Endothelial cell of umbilical vein (primary cell): ENCODE results near the gene SLC39A12. TPM values are rescaled to one million over a fixed set of nuclear protein-coding genes. Genes with fewer than 3 reads are reported as not detected.

Experiments used
- BruUV-seq: library from RNA; stranded (reverse); fragments of 400-500 nt; replicated peaks from 2 replicates; lab custom pipeline; 2021; lab: Mats Ljungman, UMichigan
- CTCF ChIA-PET: fragments of 300-600, 350-600 bp; sonication (Branson Sonifier 250); formaldehyde crosslinking; loops from one replicate; lab custom pipeline; 2021; ENCODE audit warnings: antibody characterized with exemption, inconsistent platforms; lab: Charles Lee
- POLR2A ChIA-PET: fragments of 300-600, 350-600 bp; sonication (Branson Sonifier 250); formaldehyde crosslinking; loops from one replicate; lab custom pipeline; 2021; ENCODE audit warnings: antibody characterized with exemption, inconsistent platforms; lab: Charles Lee
- DNase-seq: peaks from one replicate; pipeline ENCODE4 v3.0.0-alpha.2; 2011; ENCODE audit warnings: low read depth, low spot score
- FAIRE-seq: peaks from 2 replicates; lab custom pipeline; 2011; peaks lifted over from hg19 to GRCh38; lab: Jason Lieb, UNC
- H2AFZ ChIP-seq: 2 replicates; pipeline ENCODE4 v1.6.0; 2012; ENCODE audit warnings: low read depth, low read length, control low read depth, inconsistent platforms
- H3K27ac ChIP-seq: 2 replicates; pipeline ENCODE4 v1.5.1; 2011; ENCODE audit warnings: low read depth, mild to moderate bottlenecking, control low read depth, low read length, moderate library complexity; ENCODE audit not compliant: insufficient read depth
- H3K27me3 ChIP-seq, 2 experiments: 2 replicates each; pipeline versions ENCODE4 v1.6.0 to v1.6.1; 2011; ENCODE audit warnings: low read length in 2 of 2, mixed read lengths in 1 of 2; ENCODE audit not compliant: control insufficient read depth in 2 of 2, insufficient read depth in 2 of 2
- H3K36me3 ChIP-seq, 2 experiments: 2 replicates in 1 of 2; 3 replicates in 1 of 2; pipeline ENCODE4 v1.5.1; 2011; ENCODE audit warnings: low read length in 2 of 2, mild to moderate bottlenecking in 1 of 2, moderate library complexity in 1 of 2; ENCODE audit not compliant: control insufficient read depth in 2 of 2, insufficient read depth in 2 of 2; ENCODE audit errors: extremely low read depth in 1 of 2
- H3K4me1 ChIP-seq: 3 replicates; pipeline ENCODE4 v1.5.1; 2011; ENCODE audit warnings: mild to moderate bottlenecking, low read length; ENCODE audit not compliant: control insufficient read depth, insufficient read depth; ENCODE audit errors: extremely low read depth
- H3K4me2 ChIP-seq: 2 replicates; pipeline ENCODE4 v1.6.1; 2011; ENCODE audit warnings: low read length, control low read depth, mixed read lengths; ENCODE audit not compliant: insufficient read depth
- H3K4me3 ChIP-seq, 3 experiments: fragments of 200-600 bp in 1 of 3; sonication (generic), shearing (Covaris generic) in 1 of 3; replicated peaks in 1 of 3; 2 replicates each; pipeline ENCODE4 v1.5.1; 2011 to 2016; ENCODE audit warnings: control low read depth in 3 of 3, low read length in 3 of 3, mild to moderate bottlenecking in 2 of 3, inconsistent platforms in 1 of 3, low read depth in 1 of 3, moderate library complexity in 1 of 3; ENCODE audit not compliant: insufficient read depth in 1 of 3
- H3K79me2 ChIP-seq: 2 replicates; pipeline ENCODE4 v1.6.0; 2012; ENCODE audit warnings: low read length, inconsistent platforms; ENCODE audit not compliant: control insufficient read depth, insufficient read depth
- H3K9ac ChIP-seq: replicated peaks from 2 replicates; pipeline ENCODE3; 2011; ENCODE audit warnings: low read length, control low read depth; ENCODE audit not compliant: insufficient read depth; ENCODE audit errors: extremely low read depth
- H3K9me1 ChIP-seq: replicated peaks from 3 replicates; pipeline ENCODE4 v1.6.0; 2011; ENCODE audit warnings: mild to moderate bottlenecking, low read length; ENCODE audit not compliant: control insufficient read depth, insufficient read depth; ENCODE audit errors: extremely low read depth
- H3K9me3 ChIP-seq: replicated peaks from 2 replicates; pipeline ENCODE4 v1.5.1; 2012; ENCODE audit warnings: low read length, inconsistent platforms; ENCODE audit not compliant: control insufficient read depth, insufficient read depth
- H4K20me1 ChIP-seq: replicated peaks from 2 replicates; pipeline ENCODE3; 2011; ENCODE audit warnings: mild to moderate bottlenecking, low read length; ENCODE audit not compliant: control insufficient read depth, insufficient read depth; ENCODE audit errors: extremely low read depth
- EZH2 ChIP-seq: IDR thresholded peaks from 2 replicates; pipeline ENCODE4 v1.6.1; 2012; ENCODE audit warnings: borderline replicate concordance, low read depth, mild to moderate bottlenecking, moderate library complexity, low read length, inconsistent platforms; ENCODE audit not compliant: severe bottlenecking
- FOS ChIP-seq: IDR thresholded peaks from 2 replicates; pipeline ENCODE4 v1.6.1; 2011; ENCODE audit warnings: mild to moderate bottlenecking, low read length, moderate library complexity, borderline replicate concordance; ENCODE audit not compliant: insufficient read depth
- GATA2 ChIP-seq: IDR thresholded peaks from 2 replicates; pipeline ENCODE4 v1.7.0; 2011; ENCODE audit warnings: low read depth, mild to moderate bottlenecking, moderate library complexity, mixed read lengths, low read length; ENCODE audit not compliant: insufficient read length, insufficient read depth
- POLR2AphosphoS5 ChIP-seq: IDR thresholded peaks from 2 replicates; pipeline ENCODE4 v1.6.1; 2012; ENCODE audit warnings: low read depth, mild to moderate bottlenecking, control low read depth, low read length, moderate library complexity; ENCODE audit not compliant: insufficient read depth
- dilution Hi-C: fragments of 300-500 bp; cut with MboI; formaldehyde crosslinking; loops from one replicate; pipeline ENCODE4 v1.15.0; 2019; ENCODE audit warnings: low sequenced_read_pairs; ENCODE audit not compliant: extremely low pct_ligation_motif_present
- intact Hi-C: fragments of 100-400 bp; cut with micrococcal nuclease; formaldehyde crosslinking; loops from one replicate; pipeline ENCODE4 v1.10.0; 2022
- polyA plus RNA-seq, 4 experiments: library from polyadenylated mRNA; depleted of rRNA in 3 of 4; stranded (reverse) in 3 of 4; unstranded in 1 of 4; fragments of >200 nt; gene quantifications; 2 replicates each; pipeline versions ENCODE4 v1.2.1 to v1.2.3, GENCODE V29; 2011 to 2012; ENCODE audit warnings: missing spikeins in 1 of 4
- total RNA-seq: library from RNA; stranded (reverse); gene quantifications from 2 replicates; pipeline ENCODE4 v1.2.3, GENCODE V29; 2021
- TF ChIP-seq, protein P1 (sequence below), 2 donors: IDR thresholded peaks; 1 replicate in 1 of 2; 2 replicates in 1 of 2; pipeline ENCODE4 v1.5.1; 2011; ENCODE audit warnings: low read length in 2 of 2, mild to moderate bottlenecking in 2 of 2, moderate library complexity in 2 of 2, control low read depth in 1 of 2, inconsistent platforms in 1 of 2, low read depth in 1 of 2; ENCODE audit not compliant: insufficient read depth in 1 of 2; ENCODE audit errors: extremely low read depth in 1 of 2

SLC39A12 gene
- total and polyA plus RNA-seq, 2 donors (not counting 3 experiments of a cell fraction or from before 2014, with no cell fraction given), result not detected

DNA sequence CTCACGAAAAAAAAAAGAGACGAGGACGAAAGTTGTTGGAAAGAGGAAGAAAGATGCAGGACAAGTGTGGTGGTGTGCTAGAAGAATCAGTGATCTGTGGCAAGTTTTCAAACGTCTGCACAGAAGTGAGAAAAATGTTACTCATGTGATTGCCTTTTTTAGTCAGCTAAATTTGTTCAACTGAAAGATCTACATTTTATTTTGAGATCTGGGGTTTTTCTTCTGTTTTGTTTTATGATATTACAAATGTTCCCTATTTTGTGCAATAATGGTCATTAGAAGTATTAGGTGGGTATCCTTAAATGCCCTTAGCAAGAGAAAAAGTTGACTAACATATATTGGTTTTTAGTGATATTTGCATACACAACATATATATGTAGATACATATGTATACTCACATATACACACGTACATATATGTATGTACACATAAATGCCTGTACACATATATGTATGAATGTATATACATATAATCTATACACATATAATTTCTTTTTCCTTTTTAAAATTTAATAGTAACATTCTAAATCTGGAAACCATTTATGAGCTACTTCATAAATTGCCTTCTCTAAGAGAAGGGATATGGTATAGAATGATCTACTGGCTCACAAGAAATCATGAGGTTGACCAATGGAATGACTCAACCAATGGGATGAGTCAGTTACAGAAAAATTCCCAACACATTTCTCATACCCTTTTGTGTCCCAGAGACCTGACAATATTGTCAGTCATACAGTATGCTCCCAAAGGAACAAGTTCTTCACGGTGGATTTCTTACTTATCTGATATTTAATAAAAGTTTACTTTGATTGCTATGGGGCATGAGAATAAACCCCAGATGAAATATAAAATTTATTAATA, 38.4 kb downstream of the SLC39A12 start:
- Histone ChIP-seq H3K27ac (no peak overlapping the region), H4K20me1 (no peaks in the 10 kb centered on the region), H3K4me2 (no peak overlapping the region), H3K4me1 (no peaks in the 10 kb centered on the region), H3K27me3 (no peaks in the 10 kb centered on the region), H3K4me3 (no peak overlapping the region), H3K9me3 (no peaks in the 10 kb centered on the region), H2AFZ (no peak overlapping the region), H3K9me1 (no peaks in the 10 kb centered on the region), H3K79me2 (no peaks in the 10 kb centered on the region), H3K9ac (no peak overlapping the region), H3K36me3 (no peaks in the 10 kb centered on the region)
- POLR2A ChIA-PET, result no interaction called here
- TF ChIP-seq GATA2, result no peak
- TF ChIP-seq EZH2, result no peak
- TF ChIP-seq POLR2AphosphoS5, result no peak
- TF ChIP-seq FOS, result peak; percentile 57
- TF ChIP-seq, protein P1, sequence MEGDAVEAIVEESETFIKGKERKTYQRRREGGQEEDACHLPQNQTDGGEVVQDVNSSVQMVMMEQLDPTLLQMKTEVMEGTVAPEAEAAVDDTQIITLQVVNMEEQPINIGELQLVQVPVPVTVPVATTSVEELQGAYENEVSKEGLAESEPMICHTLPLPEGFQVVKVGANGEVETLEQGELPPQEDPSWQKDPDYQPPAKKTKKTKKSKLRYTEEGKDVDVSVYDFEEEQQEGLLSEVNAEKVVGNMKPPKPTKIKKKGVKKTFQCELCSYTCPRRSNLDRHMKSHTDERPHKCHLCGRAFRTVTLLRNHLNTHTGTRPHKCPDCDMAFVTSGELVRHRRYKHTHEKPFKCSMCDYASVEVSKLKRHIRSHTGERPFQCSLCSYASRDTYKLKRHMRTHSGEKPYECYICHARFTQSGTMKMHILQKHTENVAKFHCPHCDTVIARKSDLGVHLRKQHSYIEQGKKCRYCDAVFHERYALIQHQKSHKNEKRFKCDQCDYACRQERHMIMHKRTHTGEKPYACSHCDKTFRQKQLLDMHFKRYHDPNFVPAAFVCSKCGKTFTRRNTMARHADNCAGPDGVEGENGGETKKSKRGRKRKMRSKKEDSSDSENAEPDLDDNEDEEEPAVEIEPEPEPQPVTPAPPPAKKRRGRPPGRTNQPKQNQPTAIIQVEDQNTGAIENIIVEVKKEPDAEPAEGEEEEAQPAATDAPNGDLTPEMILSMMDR (IDR thresholded peaks at IDR 0.05; ENCODE audit: extremely low read depth in 1 of 2, insufficient read depth in 1 of 2, low read depth in 1 of 2, low read length in 2 of 2), result no peak
- no TSS peak for BruUV-seq
- no peak for FAIRE-seq
- CTCF ChIA-PET, result no interaction called here
- DNase-seq, result no peak
- dilution Hi-C loops, result no loop called here
- intact Hi-C loops, result no loop called here
